Spleen (tissue), 11 donors: ENCODE data around the gene FAM193A. TPM values are rescaled to one million over a fixed set of nuclear protein-coding genes. Genes with fewer than 3 reads are reported as not detected.

Experiments used
- DNase-seq: peaks from one replicate; pipeline ENCODE4 v3.0.0-alpha.2; 2020
- H3K27ac ChIP-seq, 8 donors: fragments of 200-600 bp; sonication (generic) in 7 of 8; 1 replicate in 4 of 8; 2 replicates in 4 of 8; pipeline versions ENCODE4 v1.5.0 to v1.8.0; 2016 to 2021; ENCODE audit warnings: inconsistent platforms in 4 of 8, mild to moderate bottlenecking in 4 of 8, moderate library complexity in 1 of 8
- H3K27me3 ChIP-seq, 7 donors: fragments of 200-600 bp; sonication (generic) in 6 of 7; replicated peaks in 1 of 7; 1 replicate in 4 of 7; 2 replicates in 3 of 7; pipeline versions ENCODE4 v1.5.0 to v1.8.0; 2016 to 2021; ENCODE audit warnings: inconsistent platforms in 3 of 7, mild to moderate bottlenecking in 1 of 7
- H3K36me3 ChIP-seq, 6 donors: fragments of 200-600 bp; sonication (generic) in 5 of 6; 1 replicate in 4 of 6; 2 replicates in 2 of 6; pipeline versions ENCODE4 v1.5.0 to v1.8.0; 2016 to 2021; ENCODE audit warnings: inconsistent platforms in 2 of 6
- H3K4me1 ChIP-seq, 6 donors: fragments of 200-600 bp; sonication (generic) in 5 of 6; 1 replicate in 3 of 6; 2 replicates in 3 of 6; pipeline versions ENCODE4 v1.5.0 to v1.8.0; 2016 to 2021; ENCODE audit warnings: inconsistent platforms in 3 of 6
- H3K4me3 ChIP-seq, 8 donors: fragments of 200-600 bp; sonication (generic) in 7 of 8; 1 replicate in 4 of 8; 2 replicates in 4 of 8; pipeline versions ENCODE4 v1.5.0 to v1.8.0; 2016 to 2021; ENCODE audit warnings: inconsistent platforms in 4 of 8, mild to moderate bottlenecking in 4 of 8, moderate library complexity in 2 of 8
- H3K9me3 ChIP-seq, 8 donors: fragments of 200-600 bp; sonication (generic) in 7 of 8; 1 replicate in 4 of 8; 2 replicates in 4 of 8; pipeline versions ENCODE4 v1.5.0 to v1.8.0; 2016 to 2021; ENCODE audit warnings: inconsistent platforms in 4 of 8
- POLR2A ChIP-seq, 3 donors: fragments of 450-650 bp; IDR thresholded peaks; one replicate each; pipeline ENCODE4 v1.5.1; 2017; ENCODE audit warnings: antibody characterized with exemption in 3 of 3, mild to moderate bottlenecking in 1 of 3
- POLR2AphosphoS5 ChIP-seq, 3 donors: sonication (generic); formaldehyde crosslinking; IDR thresholded peaks; one replicate each; pipeline ENCODE4 v1.5.1; 2017; ENCODE audit warnings: antibody characterized with exemption in 3 of 3
- WGBS, 5 donors: extraction: QIAGEN DNeasy Blood & Tissue Kit in 3 of 5; methylation state at CpG; one replicate each; pipeline versions ENCODE4 v1.1.5 to v1.1.7; 2013 to 2018; 5-methylcytosine and 5-hydroxymethylcytosine counted together
- intact Hi-C: fragments of 100-400 bp; cut with DNase I; formaldehyde crosslinking; loops from one replicate; pipeline ENCODE4 v1.15.0; 2023; ENCODE audit warnings: low total_unique reads
- polyA plus RNA-seq, 3 donors: library from polyadenylated mRNA; stranded (reverse); fragments of 200-250 nt; gene quantifications; one replicate each; pipeline ENCODE4 v1.2.1, GENCODE V29; 2013
- total RNA-seq, 7 donors: library from RNA; depleted of rRNA in 3 of 7; stranded (reverse); fragments of >200 nt in 3 of 7; fragmentation: NEBNext Ultra II Directional in 4 of 7; extraction: Animal tissue kit (Norgen Biotek cat#: 25700) in 4 of 7; gene quantifications; one replicate each; pipeline versions ENCODE4 v1.1.0 to v1.2.1, GENCODE V29; 2016 to 2021
- TF ChIP-seq, protein P1 (sequence below), 11 experiments: fragments of 200-600 bp in 7 of 11; fragments of 450-650 bp in 4 of 11; sonication (generic) in 4 of 11; IDR thresholded peaks in 8 of 11; conservative IDR thresholded peaks in 3 of 11; 1 replicate in 7 of 11; 2 replicates in 4 of 11; pipeline versions ENCODE4 v1.4.0 to v1.8.0; 2016 to 2021; ENCODE audit warnings: antibody characterized with exemption in 11 of 11, inconsistent platforms in 4 of 11, mild to moderate bottlenecking in 1 of 11
- donor health status: healthy with polysubstance abuse.
- donor health status: DM: no; HTN: no; CAD: no; lungs with moderate emphysema.
- donor health status: DM: no; HTN: no; CAD: no.
- donor health status: Bipolar disorder and iron deficiency.
- donor health status: healthy.
- donor health status: DM: no; HTN: no; CAD: no.
- donor health status: DM: yes; HTN: yes; CAD: no.

FAM193A gene
- total and polyA plus RNA-seq, 10 donors: 6.2 to 37.7 (median 31.6) TPM

DNA sequence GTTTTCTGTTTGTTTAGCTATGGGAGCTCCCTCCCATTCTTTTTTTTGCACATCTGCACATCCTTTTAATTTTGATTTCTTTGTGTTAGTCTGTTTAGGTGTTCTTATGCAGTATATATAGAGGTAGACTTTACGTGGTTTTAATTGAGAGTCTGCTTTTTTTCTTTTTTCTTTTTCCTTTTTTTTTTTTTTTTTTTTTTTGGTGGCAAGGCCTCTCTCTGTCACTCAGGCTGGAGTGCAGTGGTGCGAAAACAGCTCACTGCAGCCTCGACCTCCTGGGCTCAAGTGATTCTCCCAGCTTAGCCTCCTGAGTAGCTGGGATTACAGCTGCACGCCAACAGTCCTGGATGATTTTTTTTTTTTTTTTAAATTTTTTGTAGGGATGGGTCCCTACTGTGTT, 68.2 kb downstream of the FAM193A start:
- TF ChIP-seq POLR2AphosphoS5 (IDR thresholded peaks at IDR 0.05) (no peak), POLR2A (IDR thresholded peaks at IDR 0.05) (no peak)
- TF ChIP-seq, protein P1, sequence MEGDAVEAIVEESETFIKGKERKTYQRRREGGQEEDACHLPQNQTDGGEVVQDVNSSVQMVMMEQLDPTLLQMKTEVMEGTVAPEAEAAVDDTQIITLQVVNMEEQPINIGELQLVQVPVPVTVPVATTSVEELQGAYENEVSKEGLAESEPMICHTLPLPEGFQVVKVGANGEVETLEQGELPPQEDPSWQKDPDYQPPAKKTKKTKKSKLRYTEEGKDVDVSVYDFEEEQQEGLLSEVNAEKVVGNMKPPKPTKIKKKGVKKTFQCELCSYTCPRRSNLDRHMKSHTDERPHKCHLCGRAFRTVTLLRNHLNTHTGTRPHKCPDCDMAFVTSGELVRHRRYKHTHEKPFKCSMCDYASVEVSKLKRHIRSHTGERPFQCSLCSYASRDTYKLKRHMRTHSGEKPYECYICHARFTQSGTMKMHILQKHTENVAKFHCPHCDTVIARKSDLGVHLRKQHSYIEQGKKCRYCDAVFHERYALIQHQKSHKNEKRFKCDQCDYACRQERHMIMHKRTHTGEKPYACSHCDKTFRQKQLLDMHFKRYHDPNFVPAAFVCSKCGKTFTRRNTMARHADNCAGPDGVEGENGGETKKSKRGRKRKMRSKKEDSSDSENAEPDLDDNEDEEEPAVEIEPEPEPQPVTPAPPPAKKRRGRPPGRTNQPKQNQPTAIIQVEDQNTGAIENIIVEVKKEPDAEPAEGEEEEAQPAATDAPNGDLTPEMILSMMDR (IDR thresholded peaks at IDR 0.05 in 8 of 11, conservative IDR thresholded peaks at IDR 0.05 in 3 of 11): no peak
- DNase-seq: no peak
- H3K27ac ChIP-seq: no peak overlapping the region
- H3K36me3 ChIP-seq: peaks cover 0 to 38% (median 0%) of the 10 kb centered on the region in 6 donors
- peaks cover 14 to 71% (median 38%) of the 10 kb centered on the region in 6 donors for H3K4me1 ChIP-seq
- H3K27me3 ChIP-seq: no peaks in the 10 kb centered on the region
- intact Hi-C loops: no loop called here
- H3K4me3 ChIP-seq: no peak overlapping the region
- H3K9me3 ChIP-seq: no peaks in the 10 kb centered on the region
- 78 to 87% (median 82%) methylated on average over 4 of the region's 4 CpGs for WGBS, 5 donors

DNA sequence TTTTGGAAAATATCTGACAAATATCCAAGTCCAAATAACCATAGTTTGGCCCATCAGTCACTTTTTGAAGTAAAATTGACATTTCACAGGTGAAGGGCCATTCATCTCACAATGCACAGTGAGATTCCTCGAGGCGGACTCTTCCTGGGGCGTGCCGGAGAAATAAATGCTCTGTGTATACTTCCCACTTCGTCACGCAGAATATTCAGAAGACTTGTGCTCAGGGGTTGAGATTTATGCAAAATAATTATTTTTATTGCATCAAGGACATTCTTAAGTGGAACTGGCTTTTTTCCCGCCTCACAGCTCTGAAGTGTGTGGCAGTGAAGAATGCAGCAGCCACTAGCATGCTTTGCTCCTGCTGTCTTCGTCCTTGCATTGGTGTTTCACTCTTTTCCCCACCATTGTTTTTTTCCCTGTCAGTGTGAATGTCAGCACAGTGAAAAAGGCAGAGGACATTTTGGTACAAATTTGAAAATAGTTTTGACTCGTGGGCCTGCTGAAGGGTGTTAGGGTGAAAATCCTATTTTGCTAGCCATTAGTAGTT, 70.6 kb downstream of the FAM193A start:
- no peaks in the 10 kb centered on the region for H3K9me3 ChIP-seq
- H3K27ac ChIP-seq: no peak overlapping the region
- 65 to 83% (median 71%) methylated on average over 9 of the region's 9 CpGs for WGBS, 5 donors
- H3K27me3 ChIP-seq: no peaks in the 10 kb centered on the region
- H3K36me3 ChIP-seq: peaks cover 0 to 16% (median 0%) of the 10 kb centered on the region in 6 donors
- no peak for DNase-seq
- H3K4me3 ChIP-seq: no peak overlapping the region
- TF ChIP-seq POLR2A (IDR thresholded peaks at IDR 0.05) (no peak), POLR2AphosphoS5 (IDR thresholded peaks at IDR 0.05) (no peak)
- TF ChIP-seq, protein P1 (IDR thresholded peaks at IDR 0.05 in 8 of 11, conservative IDR thresholded peaks at IDR 0.05 in 3 of 11): no peak
- intact Hi-C loops: no loop called here
- peaks cover 12 to 64% (median 29%) of the 10 kb centered on the region in 6 donors for H3K4me1 ChIP-seq

DNA sequence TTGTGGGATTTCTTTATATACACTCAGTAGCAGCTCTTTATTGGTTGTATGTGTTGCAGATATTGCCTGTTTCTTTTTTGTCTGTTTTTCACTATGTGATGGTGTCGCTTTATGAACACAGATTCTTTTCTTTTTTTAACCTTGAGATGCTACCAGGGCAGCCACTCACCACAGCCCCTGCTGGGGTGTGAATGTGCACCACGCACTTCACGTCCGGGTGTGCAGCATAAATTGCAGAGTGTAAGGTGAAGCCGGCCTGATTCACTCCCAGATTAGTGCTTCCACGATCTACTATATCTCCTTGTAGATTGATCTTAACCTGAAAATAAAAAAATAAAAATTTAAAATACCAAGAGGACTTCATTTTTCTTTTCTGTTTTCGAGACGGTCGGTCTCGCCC, 71.4 kb downstream of the FAM193A start:
- H3K9me3 ChIP-seq: no peaks in the 10 kb centered on the region
- WGBS, 5 donors: 94 to 96% (median 94%) methylated on average over 10 of the region's 10 CpGs
- H3K4me3 ChIP-seq: no peak overlapping the region
- H3K4me1 ChIP-seq: peaks cover 12 to 65% (median 29%) of the 10 kb centered on the region in 6 donors
- TF ChIP-seq POLR2AphosphoS5 (IDR thresholded peaks at IDR 0.05) (no peak), POLR2A (IDR thresholded peaks at IDR 0.05) (no peak)
- TF ChIP-seq, protein P1 (IDR thresholded peaks at IDR 0.05 in 8 of 11, conservative IDR thresholded peaks at IDR 0.05 in 3 of 11): no peak
- no peaks in the 10 kb centered on the region for H3K27me3 ChIP-seq
- peaks cover 0 to 11% (median 0%) of the 10 kb centered on the region in 6 donors for H3K36me3 ChIP-seq
- DNase-seq: no peak
- no peak overlapping the region for H3K27ac ChIP-seq
- intact Hi-C loops: no loop called here

DNA sequence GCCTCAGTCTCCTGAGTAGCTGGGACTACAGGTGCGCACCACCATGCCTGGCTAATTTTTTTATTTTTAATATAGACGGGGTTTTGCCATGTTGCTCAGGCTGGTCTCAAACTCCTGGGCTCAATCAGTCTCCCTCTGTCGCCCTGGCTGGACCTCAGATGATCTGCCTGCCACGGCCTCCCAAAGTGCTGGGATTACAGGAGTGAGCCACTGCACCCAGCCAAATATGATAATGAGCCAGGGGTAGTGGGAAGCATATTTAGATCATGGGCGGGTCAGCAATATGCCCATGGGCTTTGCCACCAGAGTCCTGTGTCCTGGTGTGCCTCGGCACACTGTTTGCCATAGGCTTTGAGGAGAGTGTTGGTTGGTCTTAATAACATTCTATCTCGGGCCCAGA, 71.8 kb downstream of the FAM193A start:
- TF ChIP-seq, protein P1 (IDR thresholded peaks at IDR 0.05 in 8 of 11, conservative IDR thresholded peaks at IDR 0.05 in 3 of 11): no peak
- TF ChIP-seq POLR2AphosphoS5 (IDR thresholded peaks at IDR 0.05) (no peak), POLR2A (IDR thresholded peaks at IDR 0.05) (no peak)
- no peak for DNase-seq
- H3K36me3 ChIP-seq: peaks cover 0 to 6% (median 0%) of the 10 kb centered on the region in 6 donors
- H3K9me3 ChIP-seq: no peaks in the 10 kb centered on the region
- 92 to 96% (median 95%) methylated on average over 7 of the region's 7 CpGs for WGBS, 5 donors
- H3K27me3 ChIP-seq: no peaks in the 10 kb centered on the region
- peaks cover 12 to 69% (median 29%) of the 10 kb centered on the region in 6 donors for H3K4me1 ChIP-seq
- H3K27ac ChIP-seq: no peak overlapping the region
- H3K4me3 ChIP-seq: no peak overlapping the region
- intact Hi-C loops: no loop called here
